ENCODE measurements around the gene GSK3A.

Gene GSK3A

GRCh38 chr19:42199440-42200115 lies 42.8 kb downstream of the GSK3A start:
- TF ChIP-seq CTCF (conservative IDR thresholded peaks at IDR 0.05; ENCODE audit: low read depth, low read length), result no peak
- H3K79me2 ChIP-seq (ENCODE audit: insufficient read depth, low read depth), result no peaks in the 10 kb centered on the region

GRCh38 chr19:42198676-42199439 lies 43.5 kb downstream of the GSK3A start:
- H2AFZ ChIP-seq (ENCODE audit: low read depth), result no peak overlapping the region
- H3K4me2 ChIP-seq, result no peak overlapping the region
- no peak overlapping the region for H3K27ac ChIP-seq

More at GRCh38 chr19:42199440-42200115, 42.8 kb downstream of the GSK3A start:
- Histone ChIP-seq H2AFZ (ENCODE audit: low read depth) (no peak overlapping the region), H3K27me3 (ENCODE audit: insufficient read depth, low read depth) (no peaks in the 10 kb centered on the region), H3K4me1 (ENCODE audit: low read depth, poor library complexity, severe bottlenecking) (peaks cover 24% of the 10 kb centered on the region), H4K20me1 (ENCODE audit: insufficient read depth) (no peaks in the 10 kb centered on the region), H3K4me3 (IDR thresholded peaks at IDR 0.05; ENCODE audit: insufficient read depth, low read depth, low read length) (no peak overlapping the region), H3K27ac (no peak overlapping the region), H3K36me3 (ENCODE audit: insufficient read depth) (peaks cover 5% of the 10 kb centered on the region; the same call in 1 of the 2 replicates), H3K9ac (no peak overlapping the region), H3K4me2 (no peak overlapping the region)

GRCh38 chr19:42197375-42197817 lies 45.0 kb downstream of the GSK3A start:
- Histone ChIP-seq H4K20me1 (ENCODE audit: insufficient read depth) (no peaks in the 10 kb centered on the region), H3K36me3 (ENCODE audit: insufficient read depth) (peaks cover 5% of the 10 kb centered on the region; the same call in 1 of the 2 replicates), H3K4me2 (no peak overlapping the region)

More at GRCh38 chr19:42198676-42199439, 43.5 kb downstream of the GSK3A start:
- TF ChIP-seq CTCF (conservative IDR thresholded peaks at IDR 0.05; ENCODE audit: low read depth, low read length), result no peak
- no peaks in the 10 kb centered on the region for H3K79me2 ChIP-seq (ENCODE audit: insufficient read depth, low read depth)
- no peak overlapping the region for H3K4me3 ChIP-seq (IDR thresholded peaks at IDR 0.05; ENCODE audit: insufficient read depth, low read depth, low read length)
- H4K20me1 ChIP-seq (ENCODE audit: insufficient read depth), result no peaks in the 10 kb centered on the region
- H3K9ac ChIP-seq, result no peak overlapping the region
- H3K36me3 ChIP-seq (ENCODE audit: insufficient read depth), result peaks cover 5% of the 10 kb centered on the region; the same call in 1 of the 2 replicates
- H3K4me1 ChIP-seq (ENCODE audit: low read depth, poor library complexity, severe bottlenecking), result peaks cover 24% of the 10 kb centered on the region
- no peaks in the 10 kb centered on the region; the same call in 1 of the 2 replicates for H3K27me3 ChIP-seq (ENCODE audit: insufficient read depth, low read depth)

More at GRCh38 chr19:42197375-42197817, 45.0 kb downstream of the GSK3A start:
- Histone ChIP-seq H3K27ac (no peak overlapping the region), H3K79me2 (ENCODE audit: insufficient read depth, low read depth) (no peaks in the 10 kb centered on the region), H3K4me1 (ENCODE audit: low read depth, poor library complexity, severe bottlenecking) (peaks cover 21% of the 10 kb centered on the region), H3K9ac (no peak overlapping the region), H2AFZ (ENCODE audit: low read depth) (no peak overlapping the region), H3K4me3 (IDR thresholded peaks at IDR 0.05; ENCODE audit: insufficient read depth, low read depth, low read length) (no peak overlapping the region), H3K27me3 (ENCODE audit: insufficient read depth, low read depth) (peaks cover 6% of the 10 kb centered on the region; the same call in 1 of the 2 replicates)
- no peak for TF ChIP-seq CTCF (conservative IDR thresholded peaks at IDR 0.05; ENCODE audit: low read depth, low read length)
